SIG-M5 treated with dmso at 0.1 percent for 504 hours (cell line): ENCODE measurements around the gene MYCN.

Source experiments
- DNase-seq: peaks from one replicate; lab custom pipeline; 2025; ENCODE audit not compliant: unreplicated experiment; lab: John Stamatoyannopoulos, UW

Gene MYCN

DNA sequence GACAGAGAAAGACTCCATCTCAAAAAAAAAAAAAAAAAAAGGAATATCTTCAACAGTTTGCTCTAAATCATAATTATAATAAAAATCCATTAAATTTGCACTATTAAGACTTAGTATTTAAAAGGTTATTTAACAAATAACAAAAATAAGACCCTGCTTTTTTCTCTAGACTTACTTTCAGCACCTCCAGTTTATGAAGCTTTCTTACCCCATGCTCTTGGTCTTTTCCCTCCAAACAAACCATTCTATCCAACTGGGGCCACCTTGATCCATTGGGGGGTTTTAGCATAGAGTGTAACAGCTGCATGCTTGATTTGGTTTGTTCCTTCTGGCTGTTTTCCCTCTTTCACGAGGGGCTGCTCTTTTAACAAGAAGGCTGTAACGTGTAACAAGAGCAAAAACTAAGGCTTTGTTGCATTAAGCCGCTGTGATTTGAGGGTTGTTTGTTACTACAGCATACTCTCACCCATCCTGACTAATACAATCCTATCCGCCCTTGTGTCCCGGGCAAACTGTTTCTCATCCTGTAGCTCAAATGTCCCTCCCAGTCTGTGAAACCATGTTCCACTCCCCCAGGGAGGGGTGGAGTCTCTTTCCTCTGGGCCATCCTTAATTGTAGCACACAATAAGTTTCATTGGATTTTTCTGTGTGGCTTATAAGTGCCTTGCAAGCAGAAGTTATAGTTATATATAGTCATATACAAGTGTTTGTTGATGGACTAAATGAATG is 9.6 kb upstream of the MYCN start:
- no peak for DNase-seq

DNA sequence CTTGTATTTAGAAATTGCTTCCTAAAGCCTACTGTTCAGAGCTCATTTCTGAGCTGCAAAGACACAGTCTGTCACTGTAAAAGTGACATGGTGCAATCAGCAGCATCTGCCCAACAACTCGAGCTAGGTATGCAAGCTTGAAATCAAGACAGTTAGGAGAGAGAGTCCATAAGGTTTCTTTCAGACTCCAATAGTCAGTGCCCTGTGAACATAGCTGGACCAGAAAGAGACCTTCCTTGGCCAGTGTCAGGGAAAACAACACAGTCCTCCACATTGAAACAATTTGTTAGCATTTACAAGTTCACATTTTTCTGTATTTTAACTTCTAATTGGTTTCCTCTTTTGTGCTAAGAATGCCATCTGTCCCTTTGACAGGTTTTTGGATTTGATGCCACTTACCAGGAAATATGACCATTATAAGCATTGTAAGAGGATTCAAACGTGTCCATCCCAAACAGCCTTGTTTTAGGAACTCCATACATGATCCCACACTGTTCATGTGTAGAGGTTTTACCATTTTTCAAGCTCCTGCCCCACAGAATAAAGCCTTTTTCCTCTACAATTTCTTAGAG is 8.9 kb upstream of the MYCN start:
- DNase-seq, result no peak

DNA sequence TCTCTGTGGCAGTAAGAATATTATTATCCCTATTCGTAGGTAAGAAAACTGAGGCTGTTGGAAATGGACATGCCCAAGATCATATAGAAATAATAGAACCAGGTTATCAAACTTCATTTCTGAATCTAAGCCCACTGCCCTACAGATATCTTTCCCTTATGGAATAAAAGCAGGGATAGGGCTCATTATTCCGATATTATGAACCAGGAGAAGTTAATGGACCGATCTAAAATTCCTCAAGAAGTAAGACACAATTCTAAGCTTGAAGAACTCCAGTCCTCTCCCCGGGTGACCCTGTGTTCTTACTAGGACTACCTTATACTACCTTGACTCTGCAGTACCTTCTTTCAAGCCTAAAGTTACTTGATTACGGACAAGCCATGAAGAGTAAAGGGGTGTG is 8.4 kb upstream of the MYCN start:
- no peak for DNase-seq

DNA sequence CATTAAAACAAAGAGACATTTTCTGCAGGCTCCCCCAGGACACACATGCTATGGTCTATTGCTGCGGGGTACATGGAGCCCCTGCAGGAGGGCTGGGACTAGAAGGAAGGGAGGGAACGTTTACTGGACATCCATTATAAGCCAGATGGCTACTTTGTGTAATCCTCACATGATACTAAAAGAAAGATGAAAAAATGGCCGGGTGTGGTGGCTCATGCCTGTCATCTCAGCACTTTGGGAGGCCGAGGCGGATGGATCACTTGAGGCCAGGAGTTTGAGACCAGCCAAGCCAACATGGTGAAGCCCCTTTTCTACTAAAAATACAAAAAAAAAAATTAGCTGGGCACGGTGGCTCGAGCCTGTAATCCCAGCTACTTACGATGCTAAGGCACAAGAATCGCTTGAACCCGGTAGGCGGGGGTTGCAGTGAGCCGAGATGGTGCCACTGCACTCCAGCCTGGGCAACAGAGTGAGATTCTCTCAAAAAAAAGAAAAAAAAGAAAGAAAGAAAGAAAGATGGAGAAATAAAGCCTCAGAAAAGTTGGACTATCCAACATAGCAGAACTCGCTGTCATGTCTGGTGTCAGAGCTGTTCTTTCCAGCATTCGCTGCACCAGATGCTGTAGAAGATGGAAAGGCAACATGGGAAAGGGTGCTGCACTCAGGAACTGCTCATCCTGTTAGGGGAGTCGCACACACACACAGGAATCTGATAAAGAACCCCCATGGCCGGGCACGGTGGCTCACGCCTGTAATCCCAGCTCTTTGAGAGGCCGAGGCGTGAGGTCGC is 7.8 kb upstream of the MYCN start:
- DNase-seq, result no peak

DNA sequence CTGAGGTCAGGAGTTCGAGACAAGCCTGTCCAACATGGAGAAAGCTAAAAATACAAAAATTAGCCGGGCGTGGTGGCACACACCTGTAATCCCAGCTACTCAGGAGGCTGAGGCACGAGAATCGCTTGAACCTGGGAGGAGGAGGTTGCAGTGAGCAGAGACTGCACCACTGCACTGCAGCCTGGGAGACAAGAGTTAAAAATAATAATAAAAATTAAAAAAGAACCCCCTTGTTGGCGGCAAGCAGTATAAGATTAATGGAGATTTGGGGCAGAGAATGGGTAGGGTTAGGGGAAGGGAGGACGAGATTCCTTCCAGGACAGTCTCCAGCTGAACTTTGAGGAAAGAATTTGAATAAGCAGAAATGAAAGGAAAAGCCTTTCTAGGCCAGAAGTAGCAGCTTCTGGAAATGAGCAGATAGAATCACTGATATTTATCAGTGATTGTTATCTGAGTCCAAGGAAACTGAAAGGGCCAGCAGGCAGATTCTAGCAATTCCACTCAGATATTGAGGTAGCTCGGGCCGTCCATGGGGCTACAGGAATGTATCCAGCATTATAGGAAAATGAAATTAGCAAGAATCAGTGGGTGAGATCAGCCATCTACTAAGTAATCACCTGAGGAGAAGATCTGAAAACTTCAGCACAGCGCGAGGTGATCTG is 7.0 kb upstream of the MYCN start:
- no peak for DNase-seq

DNA sequence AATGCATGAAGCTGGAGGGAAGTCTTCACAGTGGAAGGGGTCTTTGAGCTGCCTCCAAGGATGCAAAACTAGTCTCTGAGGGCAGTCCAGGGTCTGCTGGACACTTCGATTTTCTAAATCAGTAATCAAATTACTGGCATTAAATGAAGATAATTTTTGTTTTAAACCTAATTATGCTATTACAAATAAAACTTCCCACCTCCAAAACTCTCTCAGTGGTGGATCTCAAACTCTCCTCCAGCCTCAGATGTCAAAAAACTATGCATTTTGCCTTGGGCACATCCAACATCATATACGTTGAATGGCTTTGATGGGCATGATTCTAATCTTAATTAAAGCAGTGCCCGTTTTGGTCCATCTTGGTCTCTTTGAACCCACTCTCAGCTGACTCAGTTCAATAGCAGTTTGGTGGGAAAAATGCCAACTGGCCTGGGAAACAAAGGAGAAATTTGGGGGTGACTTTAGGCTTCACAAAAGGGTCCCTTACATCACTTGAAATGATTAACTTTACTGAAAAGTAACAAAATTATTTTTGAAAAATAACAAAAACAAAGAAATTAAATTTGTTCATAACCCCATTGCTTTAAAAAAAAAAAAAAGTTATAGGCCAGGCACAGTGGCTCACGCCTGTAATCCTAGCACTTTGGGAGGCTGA is 5.9 kb upstream of the MYCN start:
- no peak for DNase-seq

DNA sequence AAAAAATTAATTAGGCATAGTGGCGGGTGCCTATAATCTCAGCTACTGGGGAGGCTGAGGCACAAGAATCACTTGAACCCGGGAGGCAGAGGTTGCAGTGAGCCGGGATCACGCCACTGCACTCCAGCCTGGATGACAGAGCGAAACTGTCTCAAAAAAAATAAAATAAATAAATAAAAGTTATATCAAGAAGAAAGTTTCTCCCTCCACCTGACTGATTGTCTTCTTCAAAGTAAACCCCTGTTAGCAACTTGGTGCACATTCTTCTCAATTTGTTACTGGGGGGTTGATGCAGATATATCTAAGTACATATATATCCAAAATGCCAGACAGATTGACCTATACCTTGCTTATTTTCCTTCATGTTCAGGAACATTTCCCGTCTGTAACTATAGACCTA is 5.2 kb upstream of the MYCN start:
- no peak for DNase-seq

DNA sequence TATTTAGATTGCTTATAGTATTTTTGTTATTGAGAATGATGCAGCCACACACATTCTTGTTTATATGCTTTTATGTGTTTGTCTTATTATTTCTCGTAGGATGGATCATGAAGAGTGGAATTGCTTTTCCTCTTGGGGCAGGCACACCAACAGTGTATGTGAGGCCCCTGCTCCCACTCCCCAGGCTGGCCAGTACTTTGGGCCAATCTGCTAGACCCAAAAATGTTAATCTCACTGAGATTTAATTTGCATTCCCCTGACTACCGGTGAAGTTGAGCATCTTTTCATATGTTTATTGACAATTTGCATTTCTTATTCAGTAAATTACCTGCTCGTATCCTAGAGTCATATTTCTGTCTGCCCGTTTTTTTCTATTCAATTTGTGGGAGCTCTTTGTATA is 4.7 kb upstream of the MYCN start:
- DNase-seq, result no peak

DNA sequence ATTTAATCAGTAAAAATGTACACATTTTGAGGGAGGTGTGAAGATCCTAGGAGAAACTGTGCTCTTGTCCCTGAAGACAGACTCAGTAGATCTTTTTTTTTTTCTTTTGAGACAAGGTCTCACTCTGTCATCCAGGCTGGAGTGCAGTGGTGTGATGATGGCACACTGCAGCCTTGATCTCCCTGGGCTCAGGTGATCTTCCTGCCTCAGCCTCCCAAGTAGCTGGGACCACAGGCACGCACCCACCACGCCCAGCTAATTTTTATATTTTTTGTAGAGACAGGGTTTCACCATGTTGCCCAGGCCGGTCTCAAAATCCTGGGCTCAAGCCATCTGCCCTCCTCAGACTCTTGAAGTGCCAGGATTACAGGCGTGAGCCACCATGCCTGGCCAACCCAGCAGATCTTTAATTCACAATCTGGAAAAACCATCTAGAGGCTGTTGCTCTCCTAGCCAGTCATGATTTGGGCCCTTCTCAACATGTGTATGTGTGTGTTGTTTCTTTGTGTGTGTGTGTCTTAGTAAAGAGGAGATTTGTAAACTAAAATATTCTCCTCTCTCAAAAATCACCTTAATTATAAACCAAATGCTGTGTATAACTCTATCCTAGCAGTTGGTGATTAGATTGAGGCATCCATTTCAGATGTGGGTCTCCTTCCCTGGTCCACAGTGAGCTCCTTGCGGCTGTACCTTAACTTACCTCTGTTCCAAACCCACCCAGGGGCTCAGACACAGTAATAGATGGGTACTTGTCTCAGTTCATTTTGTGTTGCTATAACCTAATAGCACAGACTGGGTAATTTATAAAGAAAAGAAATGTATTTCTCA is 3.9 kb upstream of the MYCN start:
- DNase-seq, result no peak

DNA sequence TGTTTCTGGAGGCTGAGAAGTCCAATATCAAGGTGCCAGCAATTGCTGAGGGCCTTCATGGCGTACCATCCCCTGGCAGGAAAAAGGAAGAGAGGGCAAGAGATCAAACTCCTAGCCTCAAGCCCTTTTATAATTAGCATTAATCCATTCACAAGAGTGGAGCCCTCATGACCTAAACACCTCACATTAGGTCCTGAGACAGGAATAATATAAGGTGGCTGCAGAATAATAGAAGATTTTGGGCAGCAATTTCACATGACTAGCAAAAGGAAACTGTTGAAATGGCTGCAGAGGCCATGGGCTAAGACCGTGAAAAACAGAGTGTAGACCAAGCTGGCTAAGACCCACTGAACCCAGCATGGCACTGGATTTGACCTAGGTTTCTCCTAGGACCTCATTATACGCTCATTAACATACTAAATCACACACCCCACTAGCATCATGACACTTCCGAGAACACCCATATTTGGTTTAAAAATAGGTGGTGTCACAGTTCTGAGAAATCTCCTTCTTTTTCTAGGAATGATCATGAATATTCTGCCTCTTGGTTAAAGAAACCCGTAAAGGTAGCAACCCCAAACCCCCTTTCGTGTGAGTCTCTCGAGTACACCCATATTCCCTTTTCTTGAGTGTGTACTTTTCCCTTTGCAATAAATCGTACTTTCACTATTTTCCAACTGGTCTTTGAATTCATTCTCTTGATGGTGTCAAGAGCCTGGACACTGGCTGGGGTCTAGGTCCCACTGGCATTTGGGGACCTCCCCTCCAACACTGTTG is 3.1 kb upstream of the MYCN start:
- no peak for DNase-seq

DNA sequence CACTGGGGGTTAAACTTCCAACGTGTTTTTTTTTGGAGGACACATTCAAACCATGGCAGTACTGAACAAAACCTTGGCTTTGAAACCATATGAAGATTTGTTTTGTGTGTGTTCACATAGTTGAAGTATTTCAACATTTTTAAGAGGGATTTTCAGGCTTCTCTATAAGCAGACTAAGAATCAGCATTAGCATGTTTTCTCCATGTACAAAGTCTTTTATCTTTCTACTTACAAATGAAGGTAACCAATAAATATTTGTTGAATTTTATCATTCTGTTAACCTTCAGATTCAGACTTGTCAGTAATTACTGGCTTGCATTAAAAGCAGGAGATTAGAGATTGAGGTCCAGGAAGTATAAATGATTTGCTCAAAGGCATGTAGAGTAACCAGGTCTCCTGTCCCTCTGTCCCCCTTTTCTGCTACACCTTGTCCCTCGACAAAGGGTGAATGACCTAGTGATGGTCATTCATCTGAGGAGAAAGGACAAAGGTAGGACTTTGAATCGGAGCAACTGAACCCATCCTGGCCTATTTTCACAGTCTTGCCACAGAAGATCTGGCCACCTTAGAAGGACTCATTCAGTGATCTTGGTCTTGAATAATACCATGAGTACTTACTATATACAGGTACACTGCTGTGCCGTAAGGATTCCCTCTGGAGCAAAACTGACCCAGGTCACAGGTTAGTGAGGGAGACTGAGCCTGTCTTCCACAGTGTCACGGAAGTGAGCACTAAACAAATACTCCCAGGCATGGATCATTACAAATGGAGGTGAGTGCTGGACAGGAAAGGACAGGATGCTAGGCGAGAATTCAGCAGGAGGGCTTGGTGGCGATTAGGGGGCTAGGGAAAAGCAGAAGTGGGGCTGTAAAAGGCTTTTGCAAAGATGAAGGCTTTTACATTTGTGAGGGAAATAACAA is 2.2 kb upstream of the MYCN start:
- no peak for DNase-seq

DNA sequence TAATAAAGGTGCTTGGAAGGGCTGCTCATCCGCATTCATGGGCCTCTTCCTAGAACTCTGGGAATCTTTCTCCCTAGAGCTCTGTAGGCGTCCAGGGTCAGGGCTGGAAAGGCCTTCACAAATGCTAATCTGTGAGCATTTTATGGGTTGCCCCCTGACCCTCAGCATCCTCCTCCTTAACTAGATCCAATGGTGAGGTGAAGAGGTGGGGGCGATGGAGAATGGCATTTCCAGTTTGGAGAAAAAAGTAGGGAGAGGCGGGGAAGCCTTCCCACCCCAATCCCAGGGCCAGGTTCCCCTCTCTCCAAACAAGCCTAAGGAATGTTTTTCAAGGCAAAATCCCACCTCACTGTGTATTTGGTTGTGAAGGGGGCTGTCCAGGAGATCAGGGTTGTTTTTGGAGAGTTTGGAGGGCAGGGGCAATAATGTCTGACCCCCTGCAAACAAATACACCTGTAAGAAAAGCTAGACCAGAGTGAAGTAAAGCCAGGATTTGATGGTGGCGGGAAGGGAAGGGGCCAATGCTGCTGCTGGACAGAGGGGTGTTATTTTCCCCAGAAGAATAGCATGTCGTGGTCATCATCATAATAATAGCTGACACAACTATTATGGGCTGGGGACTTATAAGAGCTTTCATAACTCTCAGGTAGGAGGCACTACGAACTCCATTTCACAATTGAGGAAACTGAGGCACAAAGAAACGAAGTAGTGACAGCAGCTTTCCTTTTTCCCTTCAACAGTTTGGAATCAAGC is 1.4 kb upstream of the MYCN start:
- DNase-seq, result no peak

DNA sequence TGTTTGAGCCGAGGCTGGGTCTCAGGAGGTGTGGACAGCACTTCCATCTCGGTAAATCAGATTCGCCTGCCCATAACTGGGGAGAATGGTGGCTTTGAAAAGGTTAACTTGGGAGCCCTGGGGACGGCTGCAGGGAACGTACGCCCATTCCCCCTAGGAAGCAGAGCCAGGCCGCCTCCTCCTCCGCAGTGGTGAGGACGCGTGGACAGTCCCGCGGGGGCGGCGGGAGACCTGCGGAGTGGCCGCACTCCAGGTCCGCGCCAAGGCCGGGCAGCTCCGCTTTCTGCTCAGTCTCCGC is 845 bp upstream of the MYCN start:
- no peak for DNase-seq

DNA sequence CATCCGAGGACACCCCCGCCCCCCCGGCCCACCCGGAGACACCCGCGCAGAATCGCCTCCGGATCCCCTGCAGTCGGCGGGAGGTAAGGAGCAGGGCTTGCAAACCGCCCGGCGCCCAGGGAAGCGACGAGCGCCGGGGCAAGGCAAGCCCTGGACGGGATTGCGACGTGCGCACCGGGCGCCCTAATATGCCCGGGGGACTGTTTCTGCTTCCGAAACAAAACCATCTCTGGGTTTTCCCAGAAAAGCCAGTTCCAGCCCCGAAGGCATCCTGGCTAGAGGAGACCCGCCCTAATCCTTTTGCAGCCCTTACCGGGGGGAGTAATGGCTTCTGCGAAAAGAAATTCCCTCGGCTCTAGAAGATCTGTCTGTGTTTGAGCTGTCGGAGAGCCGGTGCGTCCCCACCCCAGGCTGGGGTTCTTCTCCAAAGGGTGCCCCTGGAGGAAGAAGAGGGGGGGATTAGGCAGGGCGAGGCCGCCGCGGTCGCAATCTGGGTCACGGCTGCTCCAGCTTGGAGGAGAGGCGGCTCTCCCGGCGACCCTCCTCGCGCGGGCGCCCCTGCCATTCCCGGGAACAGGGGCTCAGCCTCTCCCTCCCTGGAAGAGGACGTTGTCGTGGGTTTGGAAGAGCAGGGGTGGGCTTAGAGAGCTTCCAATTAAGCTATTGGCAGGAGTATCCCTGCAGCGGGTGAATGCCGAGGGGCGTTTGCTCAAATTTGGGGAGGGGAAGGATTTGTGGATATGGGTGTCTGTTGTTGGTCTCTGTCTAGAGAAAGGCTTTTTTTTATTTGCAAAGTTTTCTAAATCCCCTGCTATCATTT is 521 bp downstream of the MYCN start:
- DNase-seq, result no peak

DNA sequence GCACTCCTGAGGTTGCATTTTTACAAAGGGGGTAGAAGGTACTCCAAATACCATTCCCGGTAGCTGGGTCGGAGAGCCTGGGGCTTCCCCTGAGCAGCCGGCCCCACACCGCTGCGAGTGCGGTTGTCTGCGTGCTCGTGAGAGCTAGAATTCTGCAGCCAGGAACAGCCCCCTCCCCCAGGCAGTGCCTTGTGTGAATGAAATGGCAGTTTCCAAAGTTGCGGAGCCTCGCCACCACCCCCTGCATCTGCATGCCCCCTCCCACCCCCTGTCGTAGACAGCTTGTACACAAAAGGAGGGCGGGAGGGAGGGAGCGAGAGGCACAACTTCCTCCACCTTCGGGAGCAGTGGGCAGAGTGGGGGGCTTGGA is 1.1 kb downstream of the MYCN start:
- no peak for DNase-seq

DNA sequence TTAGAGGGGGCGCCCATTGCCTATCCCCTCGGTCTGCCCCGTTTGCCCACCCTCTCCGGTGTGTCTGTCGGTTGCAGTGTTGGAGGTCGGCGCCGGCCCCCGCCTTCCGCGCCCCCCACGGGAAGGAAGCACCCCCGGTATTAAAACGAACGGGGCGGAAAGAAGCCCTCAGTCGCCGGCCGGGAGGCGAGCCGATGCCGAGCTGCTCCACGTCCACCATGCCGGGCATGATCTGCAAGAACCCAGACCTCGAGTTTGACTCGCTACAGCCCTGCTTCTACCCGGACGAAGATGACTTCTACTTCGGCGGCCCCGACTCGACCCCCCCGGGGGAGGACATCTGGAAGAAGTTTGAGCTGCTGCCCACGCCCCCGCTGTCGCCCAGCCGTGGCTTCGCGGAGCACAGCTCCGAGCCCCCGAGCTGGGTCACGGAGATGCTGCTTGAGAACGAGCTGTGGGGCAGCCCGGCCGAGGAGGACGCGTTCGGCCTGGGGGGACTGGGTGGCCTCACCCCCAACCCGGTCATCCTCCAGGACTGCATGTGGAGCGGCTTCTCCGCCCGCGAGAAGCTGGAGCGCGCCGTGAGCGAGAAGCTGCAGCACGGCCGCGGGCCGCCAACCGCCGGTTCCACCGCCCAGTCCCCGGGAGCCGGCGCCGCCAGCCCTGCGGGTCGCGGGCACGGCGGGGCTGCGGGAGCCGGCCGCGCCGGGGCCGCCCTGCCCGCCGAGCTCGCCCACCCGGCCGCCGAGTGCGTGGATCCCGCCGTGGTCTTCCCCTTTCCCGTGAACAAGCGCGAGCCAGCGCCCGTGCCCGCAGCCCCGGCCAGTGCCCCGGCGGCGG is 1.7 kb downstream of the MYCN start:
- DNase-seq, result no peak
